ENCODE measurements around the gene JKAMP. TPM values are rescaled to one million over a fixed set of nuclear protein-coding genes. Genes with fewer than 3 reads are reported as not detected.
"Not testable (repeated sequence)": the region's sequence is repeated elsewhere in the genome, so short reads cannot be mapped to it uniquely, and the experiment has no call there.

Gene JKAMP
- 76.0 and 104 TPM in 2 replicates for total RNA-seq

GRCh38 chr14:59483819-59484638, at the start of gene JKAMP, which contains the start of gene L3HYPDH:
TSS of gene JKAMP (plus strand) at chr14:59484517. CDS start at chr14:59484590, 73 bp downstream.
TSS of gene L3HYPDH (minus strand) at chr14:59484408. CDS start at chr14:59484316, 92 bp downstream.
- peak; percentile 66 for TF ChIP-seq CTCF (IDR thresholded peaks at IDR 0.05; ENCODE audit: insufficient read depth, low read depth, low read length)
- H3K4me3 ChIP-seq (ENCODE audit: low read depth, low read length): peak within 1 kb of the TSS; percentile 94
- peak; percentile 96 for DNase-seq (ENCODE audit: low read depth)

- no peak overlapping the region for H3K4me3 ChIP-seq (ENCODE audit: low read depth, low read length)
- TF ChIP-seq CTCF (IDR thresholded peaks at IDR 0.05; ENCODE audit: insufficient read depth, low read depth, low read length): no peak
- DNase-seq (ENCODE audit: low read depth): no peak
These were observed 49.2 kb upstream of the JKAMP start for GRCh38 chr14:59435101-59435500.

- no peak for TF ChIP-seq CTCF (IDR thresholded peaks at IDR 0.05; ENCODE audit: insufficient read depth, low read depth, low read length)
- H3K4me3 ChIP-seq (ENCODE audit: low read depth, low read length): no peak overlapping the region
- peak; percentile 25 for DNase-seq (ENCODE audit: low read depth)
These were observed 48.3 kb upstream of the JKAMP start for GRCh38 chr14:59435987-59436386.

GRCh38 chr14:59438195-59438647, 46.1 kb upstream of the JKAMP start:
- no peak for TF ChIP-seq CTCF (IDR thresholded peaks at IDR 0.05; ENCODE audit: insufficient read depth, low read depth, low read length)
- DNase-seq (ENCODE audit: low read depth): peak; percentile 63

GRCh38 chr14:59439256-59439965, 44.9 kb upstream of the JKAMP start:
- DNase-seq (ENCODE audit: low read depth): peak; percentile 85
- no peak overlapping the region for H3K4me3 ChIP-seq (ENCODE audit: low read depth, low read length)
- no peak for TF ChIP-seq CTCF (IDR thresholded peaks at IDR 0.05; ENCODE audit: insufficient read depth, low read depth, low read length)

More at GRCh38 chr14:59438195-59438647, 46.1 kb upstream of the JKAMP start:
- H3K4me3 ChIP-seq (ENCODE audit: low read depth, low read length): no peak overlapping the region

- not testable (repeated sequence) for H3K4me3 ChIP-seq (ENCODE audit: low read depth, low read length); DNase-seq (ENCODE audit: low read depth)
These were observed 35.6 kb upstream of the JKAMP start for GRCh38 chr14:59448673-59449072.

- no peak for TF ChIP-seq CTCF (IDR thresholded peaks at IDR 0.05; ENCODE audit: insufficient read depth, low read depth, low read length)
- no peak for DNase-seq (ENCODE audit: low read depth)
- H3K4me3 ChIP-seq (ENCODE audit: low read depth, low read length): no peak overlapping the region
These were observed 33.6 kb upstream of the JKAMP start for GRCh38 chr14:59450716-59451115.

Measured in fibroblast of villous mesenchyme (primary cell).